Rectal smooth muscle tissue (tissue), 1 donor: ENCODE results near the gene DLG2.
"Not testable (repeated sequence)": the region's sequence is repeated elsewhere in the genome, so short reads cannot be mapped to it uniquely, and the experiment has no call there.

Source experiments
- H3K27ac ChIP-seq: one replicate; pipeline ENCODE4 v1.7.0; 2013; ENCODE audit warnings: low read depth, low read length, inconsistent platforms
- H3K27me3 ChIP-seq: one replicate; pipeline ENCODE4 v1.7.0; 2013; ENCODE audit warnings: low read length; ENCODE audit not compliant: control insufficient read depth, insufficient read depth
- H3K36me3 ChIP-seq: one replicate; pipeline ENCODE4 v1.7.0; 2013; ENCODE audit warnings: low read length; ENCODE audit not compliant: control insufficient read depth, insufficient read depth
- H3K4me1 ChIP-seq: one replicate; pipeline ENCODE4 v1.7.0; 2013; ENCODE audit warnings: low read length; ENCODE audit not compliant: control insufficient read depth, insufficient read depth
- H3K4me3 ChIP-seq: one replicate; pipeline ENCODE4 v1.7.0; 2013; ENCODE audit warnings: low read length
- H3K9ac ChIP-seq: one replicate; pipeline ENCODE4 v1.7.0; 2013; ENCODE audit warnings: low read length

The DLG2 gene

GRCh38 chr11:85316967-85317366, 310.2 kb downstream of the DLG2 start:
- H3K4me1 ChIP-seq, result no peaks in the 10 kb centered on the region

DNA sequence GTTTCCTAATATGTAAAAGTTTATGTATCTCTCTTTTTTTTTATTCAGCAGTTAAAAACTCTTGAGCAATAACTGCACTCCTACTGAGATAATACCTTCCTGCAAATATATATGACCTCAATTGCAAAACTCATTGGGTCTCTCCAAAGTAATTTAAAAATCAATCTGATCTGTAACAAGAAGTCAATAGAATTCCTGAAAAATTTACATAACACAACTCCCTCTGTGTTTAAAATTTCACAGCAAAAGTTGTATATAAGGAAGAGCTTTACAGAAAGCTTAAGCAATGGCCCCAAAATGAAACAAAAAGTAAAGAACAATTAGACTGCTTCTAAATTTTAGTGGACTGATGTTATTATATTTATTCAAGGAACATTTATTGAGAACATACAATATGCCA, 313.4 kb downstream of the DLG2 start:
- H3K9ac ChIP-seq, result no peak overlapping the region
- H3K4me1 ChIP-seq, result no peaks in the 10 kb centered on the region
- H3K4me3 ChIP-seq, result no peak overlapping the region
- no peak overlapping the region for H3K27ac ChIP-seq
- H3K36me3 ChIP-seq, result no peaks in the 10 kb centered on the region
- no peaks in the 10 kb centered on the region for H3K27me3 ChIP-seq

More at GRCh38 chr11:85316967-85317366, 310.2 kb downstream of the DLG2 start:
- H3K27ac ChIP-seq, result no peak overlapping the region
- no peak overlapping the region for H3K9ac ChIP-seq
- H3K36me3 ChIP-seq, result no peaks in the 10 kb centered on the region
- H3K4me3 ChIP-seq, result no peak overlapping the region
- H3K27me3 ChIP-seq, result no peaks in the 10 kb centered on the region

- Histone ChIP-seq H3K27me3 (no peaks in the 10 kb centered on the region), H3K9ac (no peak overlapping the region), H3K4me3 (no peak overlapping the region), H3K4me1 (no peaks in the 10 kb centered on the region), H3K27ac (no peak overlapping the region), H3K36me3 (no peaks in the 10 kb centered on the region)
Observed at GRCh38 chr11:85310479-85310878, 316.7 kb downstream of the DLG2 start.

GRCh38 chr11:85307366-85307765, 319.8 kb downstream of the DLG2 start:
- no peak overlapping the region for H3K4me3 ChIP-seq
- H3K4me1 ChIP-seq, result no peaks in the 10 kb centered on the region
- no peaks in the 10 kb centered on the region for H3K27me3 ChIP-seq
- H3K27ac ChIP-seq, result no peak overlapping the region
- H3K36me3 ChIP-seq, result no peaks in the 10 kb centered on the region
- H3K9ac ChIP-seq, result no peak overlapping the region

- Histone ChIP-seq H3K36me3 (no peaks in the 10 kb centered on the region), H3K27ac (no peak overlapping the region), H3K4me3 (no peak overlapping the region), H3K9ac (no peak overlapping the region), H3K27me3 (no peaks in the 10 kb centered on the region), H3K4me1 (no peaks in the 10 kb centered on the region)
Observed at GRCh38 chr11:85301895-85302678, 325.1 kb downstream of the DLG2 start.

DNA sequence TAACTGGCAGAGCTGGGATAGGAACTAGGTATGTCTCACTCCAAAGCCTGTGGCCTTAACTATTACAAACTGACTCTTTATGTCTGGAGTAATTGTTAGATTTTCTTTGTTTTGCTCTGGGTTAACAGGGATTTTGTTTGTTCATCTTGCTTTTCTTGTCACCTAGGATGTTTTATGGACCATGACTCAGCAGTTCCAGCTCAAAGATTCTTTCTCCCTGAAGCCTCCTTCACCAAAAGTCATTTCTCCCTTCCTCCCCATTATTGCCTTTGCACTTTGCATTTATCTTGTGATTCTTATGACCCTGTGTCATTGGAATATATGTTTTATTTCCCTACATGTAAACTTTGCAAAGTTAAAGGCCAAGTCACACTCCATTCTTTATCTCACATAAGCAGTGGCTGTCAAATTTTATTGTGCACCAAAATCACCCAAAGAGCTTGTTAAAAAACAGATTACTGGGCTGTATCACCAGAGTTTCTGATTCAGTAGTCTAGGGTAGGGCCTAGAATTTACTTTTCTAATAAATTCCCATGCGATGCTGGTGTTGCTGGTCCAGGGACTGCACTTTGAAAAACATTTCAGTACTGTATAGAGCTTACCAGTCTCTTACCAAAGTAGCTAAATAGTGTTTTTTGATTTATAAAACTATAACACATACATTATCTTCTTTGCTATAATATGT, 327.7 kb downstream of the DLG2 start:
- no peaks in the 10 kb centered on the region for H3K27me3 ChIP-seq
- H3K9ac ChIP-seq, result no peak overlapping the region
- no peaks in the 10 kb centered on the region for H3K4me1 ChIP-seq
- no peak overlapping the region for H3K27ac ChIP-seq
- no peak overlapping the region for H3K4me3 ChIP-seq
- no peaks in the 10 kb centered on the region for H3K36me3 ChIP-seq

DNA sequence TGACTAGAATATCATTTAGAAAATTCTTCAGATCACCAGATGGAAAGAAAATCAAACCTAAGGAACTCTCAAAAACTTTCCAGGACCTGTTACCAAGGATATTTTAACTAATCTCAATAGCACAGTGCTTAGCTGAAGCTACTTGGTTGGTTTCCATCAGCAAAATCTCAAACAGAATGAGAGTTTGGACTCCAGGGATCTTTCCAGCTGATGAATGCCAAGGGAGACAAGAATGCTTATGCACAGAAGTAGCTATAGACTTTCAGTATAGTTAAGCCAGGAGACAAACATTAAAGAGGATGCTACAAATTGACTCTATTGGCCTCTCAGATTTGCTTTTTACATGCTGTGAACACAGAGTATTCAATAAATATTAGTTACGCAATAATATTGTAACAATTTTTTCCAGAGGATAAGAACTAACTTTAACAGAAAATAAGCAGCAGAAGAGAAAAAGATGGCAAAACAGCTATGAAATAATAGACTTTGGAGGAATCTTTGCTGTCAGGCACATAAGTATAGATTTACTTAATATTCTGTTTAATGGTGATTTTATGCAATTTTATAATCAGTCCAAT, 331.4 kb downstream of the DLG2 start:
- Histone ChIP-seq H3K9ac (no peak overlapping the region), H3K27me3 (no peaks in the 10 kb centered on the region), H3K4me1 (no peaks in the 10 kb centered on the region), H3K4me3 (no peak overlapping the region), H3K27ac (no peak overlapping the region), H3K36me3 (no peaks in the 10 kb centered on the region)

- Histone ChIP-seq H3K27ac (no peak overlapping the region), H3K27me3 (no peaks in the 10 kb centered on the region), H3K9ac (no peak overlapping the region), H3K4me1 (no peaks in the 10 kb centered on the region), H3K36me3 (no peaks in the 10 kb centered on the region), H3K4me3 (no peak overlapping the region)
Observed at GRCh38 chr11:85281550-85281949, 345.6 kb downstream of the DLG2 start.

DNA sequence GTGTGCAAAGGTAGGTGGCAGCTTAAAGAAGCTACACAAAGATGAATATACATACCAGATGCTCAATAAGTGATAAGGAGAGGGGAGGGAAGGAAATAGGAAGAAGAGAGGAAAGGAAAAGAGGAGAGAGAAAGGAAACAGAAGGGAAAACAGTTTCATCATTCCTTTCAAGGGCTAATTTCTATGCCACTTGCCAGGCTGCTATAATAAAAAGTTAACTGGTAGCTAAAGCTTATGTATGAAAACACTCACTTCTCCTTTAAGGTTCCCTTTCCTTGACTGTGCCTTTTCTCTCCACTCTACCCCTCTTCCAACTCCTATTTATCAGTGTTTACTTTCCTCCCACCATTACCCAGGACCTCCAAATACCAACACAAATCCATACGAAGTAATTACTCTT, 347.9 kb downstream of the DLG2 start:
- Histone ChIP-seq H3K27me3 (no peaks in the 10 kb centered on the region), H3K4me3 (no peak overlapping the region), H3K9ac (no peak overlapping the region), H3K27ac (no peak overlapping the region), H3K4me1 (no peaks in the 10 kb centered on the region), H3K36me3 (no peaks in the 10 kb centered on the region)

DNA sequence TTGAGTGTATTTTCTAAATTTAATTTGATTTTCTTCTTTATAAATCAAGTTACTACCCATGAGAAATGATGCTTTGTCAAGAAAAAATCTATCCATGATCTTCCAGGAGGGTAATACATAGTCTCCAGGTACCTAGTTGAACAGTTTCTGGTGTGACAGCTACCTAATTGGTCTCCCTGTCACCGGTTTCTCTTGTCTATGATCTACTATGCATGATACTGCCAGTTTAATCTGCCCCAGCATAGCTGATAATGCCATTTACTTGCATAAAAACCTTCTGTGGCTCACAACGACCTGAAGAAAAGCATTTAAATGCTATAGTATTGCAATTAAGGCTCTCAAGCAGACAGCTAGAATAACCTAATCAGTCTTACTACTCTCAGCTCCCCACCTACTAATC, 349.5 kb downstream of the DLG2 start:
- Histone ChIP-seq H3K9ac (no peak overlapping the region), H3K4me3 (no peak overlapping the region), H3K4me1 (no peaks in the 10 kb centered on the region), H3K36me3 (no peaks in the 10 kb centered on the region), H3K27me3 (no peaks in the 10 kb centered on the region), H3K27ac (no peak overlapping the region)

GRCh38 chr11:85276332-85276731, 350.8 kb downstream of the DLG2 start:
- H3K36me3 ChIP-seq, result no peaks in the 10 kb centered on the region
- no peak overlapping the region for H3K4me3 ChIP-seq
- H3K27ac ChIP-seq, result no peak overlapping the region
- H3K4me1 ChIP-seq, result no peaks in the 10 kb centered on the region
- no peak overlapping the region for H3K9ac ChIP-seq
- no peaks in the 10 kb centered on the region for H3K27me3 ChIP-seq

GRCh38 chr11:85270315-85270714, 356.8 kb downstream of the DLG2 start:
- H3K4me1 ChIP-seq, H3K36me3 ChIP-seq, H3K9ac ChIP-seq, H3K27me3 ChIP-seq, H3K27ac ChIP-seq, H3K4me3 ChIP-seq: not testable (repeated sequence)
